T-cell (primary cell): ENCODE measurements around the gene RBP5. TPM values are rescaled to one million over a fixed set of nuclear protein-coding genes. Genes with fewer than 3 reads are reported as not detected.
A peak's percentile ranks its signal among the peaks of the same experiment; 100 is the strongest.

Experiments used
- ATAC-seq, 4 experiments: fragments of 200-7000 bp in 3 of 4; fragments of 150-1000 bp in 1 of 4; cut with Tn5 transposase; replicated peaks in 1 of 4; 1 replicate in 3 of 4; 2 replicates in 1 of 4; pipeline ENCODE4 v1.10.0; 2021; ENCODE audit warnings: moderate library complexity in 3 of 4, mild to moderate bottlenecking in 2 of 4, moderate number of reproducible peaks in 1 of 4
- CTCF ChIA-PET, 2 donors: fragments of 300-600 bp; sonication (Branson Sonifier 250); formaldehyde crosslinking; loops; one replicate each; lab custom pipeline; 2022; ENCODE audit warnings: antibody characterized with exemption in 2 of 2; lab: Charles Lee
- POLR2A ChIA-PET, 2 donors: fragments of 300-600 bp; sonication (Branson Sonifier 250); formaldehyde crosslinking; loops; one replicate each; lab custom pipeline; 2022; ENCODE audit warnings: antibody characterized with exemption in 2 of 2; lab: Charles Lee
- DNase-seq, 35 experiments: peaks; one replicate each; pipeline versions ENCODE4 v3.0.0 to v3.0.0-alpha.2; 2013 to 2023
- H3K27ac ChIP-seq: one replicate; pipeline ENCODE4 v1.5.1; 2013; ENCODE audit warnings: low read length
- H3K27me3 ChIP-seq, 2 experiments: replicated peaks in 1 of 2; 1 replicate in 1 of 2; 2 replicates in 1 of 2; pipeline versions ENCODE4 v1.6.1 to v1.7.0; 2013; ENCODE audit warnings: low read length in 1 of 2, mixed read lengths in 1 of 2; ENCODE audit not compliant: control insufficient read depth in 2 of 2, insufficient read depth in 2 of 2; ENCODE audit errors: extremely low read depth in 1 of 2
- H3K36me3 ChIP-seq, 2 donors: 1 replicate in 1 of 2; 2 replicates in 1 of 2; pipeline versions ENCODE4 v1.6.1 to v1.7.0; 2013; ENCODE audit warnings: low read length in 1 of 2; ENCODE audit not compliant: control insufficient read depth in 2 of 2, insufficient read depth in 1 of 2; ENCODE audit errors: extremely low read depth in 1 of 2
- H3K4me1 ChIP-seq, 2 experiments: 1 replicate in 1 of 2; 2 replicates in 1 of 2; pipeline versions ENCODE4 v1.6.1 to v1.7.0; 2013; ENCODE audit warnings: low read length in 2 of 2, mixed read lengths in 1 of 2; ENCODE audit not compliant: insufficient read depth in 2 of 2, control insufficient read depth in 1 of 2; ENCODE audit errors: extremely low read depth in 1 of 2
- H3K4me3 ChIP-seq, 2 donors: 1 replicate in 1 of 2; 2 replicates in 1 of 2; pipeline versions ENCODE4 v1.5.1 to v1.7.0; 2013; ENCODE audit warnings: mild to moderate bottlenecking in 2 of 2, low read length in 1 of 2, moderate library complexity in 1 of 2; ENCODE audit not compliant: control insufficient read depth in 1 of 2; ENCODE audit errors: extremely low read depth in 1 of 2
- H3K9me3 ChIP-seq: 2 replicates; pipeline ENCODE4 v1.7.0; 2013
- H3K27ac Mint-ChIP-seq, 2 donors: one replicate each; pipeline ENCODE4 v1.8.0; 2020 to 2021; ENCODE audit warnings: mild to moderate bottlenecking in 2 of 2, mixed read lengths in 2 of 2
- H3K27me3 Mint-ChIP-seq, 2 donors: one replicate each; pipeline ENCODE4 v1.8.0; 2021 to 2022; ENCODE audit warnings: mixed read lengths in 2 of 2
- H3K36me3 Mint-ChIP-seq: one replicate; pipeline ENCODE4 v1.8.0; 2021; ENCODE audit warnings: mixed read lengths
- H3K4me1 Mint-ChIP-seq, 3 donors: one replicate each; pipeline ENCODE4 v1.8.0; 2020 to 2022; ENCODE audit warnings: mixed read lengths in 3 of 3, mild to moderate bottlenecking in 1 of 3
- H3K4me3 Mint-ChIP-seq, 3 donors: one replicate each; pipeline ENCODE4 v1.8.0; 2020 to 2022; ENCODE audit warnings: mild to moderate bottlenecking in 3 of 3, mixed read lengths in 3 of 3, moderate library complexity in 3 of 3
- H3K9me3 Mint-ChIP-seq, 3 donors: one replicate each; pipeline ENCODE4 v1.8.0; 2020 to 2022; ENCODE audit warnings: mixed read lengths in 3 of 3
- WGBS: methylation state at CpG from one replicate; pipeline ENCODE4 v1.1.5; 2013; ENCODE audit warnings: missing lambda C conversion rate; ENCODE audit not compliant: insufficient coverage; 5-methylcytosine and 5-hydroxymethylcytosine counted together
- total RNA-seq, 35 experiments: library from RNA in 6 of 35; stranded (reverse) in 6 of 35; fragments of 120-200 nt in 1 of 35; gene quantifications; one replicate each; pipeline versions ENCODE4 v1.2.1 to v1.2.4 and lab custom pipeline; 2013 to 2026

Gene RBP5
- total RNA-seq, 5 donors from 2014 or later (not counting 1 experiment from before 2014, with no cell fraction given): 0.26 to 0.70 (median 0.59) TPM; not detected in 2

GRCh38 chr12:7106082-7106481 lies 22.6 kb downstream of the RBP5 start:
- Histone ChIP-seq H3K9me3 (no peaks in the 10 kb centered on the region), H3K36me3 (peaks cover 9 to 17% of the 10 kb centered on the region in 2 donors), H3K4me1 (peaks cover 6 to 27% of the 10 kb centered on the region in 2 experiments), H3K27ac (no peak overlapping the region), H3K27me3 (no peaks in the 10 kb centered on the region), H3K4me3 (no peak overlapping the region)
- ATAC-seq (no peak), DNase-seq (no peak)
- Mint-ChIP-seq H3K9me3 (peaks cover 10 to 15% (median 11%) of the 10 kb centered on the region in 3 donors), H3K4me1 (peaks cover 52 to 63% (median 58%) of the 10 kb centered on the region in 3 donors), H3K27ac (peak overlapping the region; percentile 49 to 84), H3K36me3 (peaks cover 35% of the 10 kb centered on the region), H3K4me3 (peak overlapping the region in 2 of 3 donors; percentile 17 to 42), H3K27me3 (no peaks in the 10 kb centered on the region)
- ChIA-PET POLR2A (no interaction called here), CTCF (interaction anchor here in 1 of 2 donors (1.0 kb wide), 1 partner anchor 236 kb away, joined by 3 read pairs; no protein-coding TSS in a partner anchor)
- no CpG with 5 or more reads among the region's 1 CpG for WGBS

DNA sequence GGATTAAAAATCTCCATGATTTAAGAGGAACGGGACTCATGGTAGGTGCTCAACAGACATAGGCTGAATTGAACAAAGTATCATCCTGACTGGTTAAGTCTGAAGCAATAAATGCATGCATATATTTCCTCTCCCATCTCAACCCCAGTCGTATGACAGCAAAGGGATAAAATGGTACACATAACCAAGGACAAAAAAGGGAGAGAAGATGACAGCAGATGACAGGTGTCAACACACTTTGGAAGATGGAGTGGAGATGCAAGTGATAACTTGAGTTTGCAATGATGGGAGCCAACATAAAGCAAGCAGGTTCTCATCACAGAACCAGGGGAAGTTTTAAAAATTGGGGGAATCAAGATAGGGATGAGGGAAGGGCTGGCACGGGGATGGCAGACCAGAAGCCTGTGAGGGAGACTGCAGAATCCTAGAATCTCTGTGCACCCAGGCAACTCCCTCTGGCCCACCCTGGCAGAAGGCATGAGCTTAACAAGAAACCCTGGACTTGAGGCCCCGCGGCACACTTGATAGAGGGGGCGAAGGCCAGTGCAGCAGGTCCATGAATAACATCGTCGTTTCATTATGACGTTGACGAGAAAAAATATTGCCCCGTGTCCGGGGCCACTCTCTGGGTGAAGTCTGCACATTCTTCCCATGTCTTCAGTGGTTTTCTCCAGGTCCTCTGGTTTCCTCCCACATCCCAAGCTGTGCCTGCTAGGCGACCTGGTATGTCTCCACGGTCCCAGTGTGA lies 24.7 kb downstream of the RBP5 start:
- ATAC-seq (no peak), DNase-seq (no peak)
- no peak overlapping the region for H3K4me3 ChIP-seq
- 100% methylated on average over 11 of the region's 14 CpGs for WGBS
- H3K9me3 ChIP-seq: no peaks in the 10 kb centered on the region
- H3K4me1 ChIP-seq: peaks cover 2 to 15% of the 10 kb centered on the region in 2 experiments
- no peak overlapping the region for H3K27ac ChIP-seq
- Mint-ChIP-seq H3K27ac (peak overlapping the region in 1 of 2 donors; percentile 44), H3K4me1 (peaks cover 46 to 54% (median 51%) of the 10 kb centered on the region in 3 donors), H3K9me3 (peaks cover 10 to 15% (median 11%) of the 10 kb centered on the region in 3 donors), H3K27me3 (no peaks in the 10 kb centered on the region), H3K4me3 (no peak overlapping the region), H3K36me3 (peaks cover 40% of the 10 kb centered on the region)
- ChIA-PET CTCF (no interaction called here), POLR2A (interaction anchor here in 1 of 2 donors (0.6 kb wide), 1 partner anchor 354 kb away, joined by 4 read pairs; no protein-coding TSS in a partner anchor)
- peaks cover 9 to 24% of the 10 kb centered on the region in 2 donors for H3K36me3 ChIP-seq
- H3K27me3 ChIP-seq: no peaks in the 10 kb centered on the region

DNA sequence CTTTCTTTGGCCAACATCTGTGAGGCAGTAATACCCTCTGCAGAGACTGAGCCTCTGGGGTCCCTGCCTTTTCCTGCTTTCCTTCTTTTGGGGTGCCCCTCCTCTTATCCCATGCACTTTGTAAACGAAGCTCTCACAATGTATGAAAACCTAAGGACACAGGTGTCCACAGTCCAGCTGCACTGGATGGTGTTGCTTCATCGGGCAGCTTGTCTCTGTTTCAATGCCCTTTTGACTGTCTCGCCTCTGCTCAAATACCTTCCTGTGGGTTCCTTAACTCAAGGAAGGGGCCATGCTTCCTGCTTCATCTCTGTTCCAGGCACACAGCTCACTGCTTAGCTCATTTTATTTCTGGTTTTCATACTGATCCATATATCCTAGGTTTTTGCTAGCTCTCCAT lies 26.1 kb downstream of the RBP5 start:
- peak overlapping the region; percentile 62 to 74 for H3K27ac Mint-ChIP-seq
- H3K9me3 Mint-ChIP-seq: peaks cover 10 to 15% (median 11%) of the 10 kb centered on the region in 3 donors
- ATAC-seq (no peak), DNase-seq (no peak)
- CTCF ChIA-PET: interaction anchor here (0.5 to 0.9 kb wide), 4 partner anchors 9 to 356 kb away, joined by 3 to 7 read pairs (median 3); partner anchors contain the start of gene LPCAT3 (in 1 of the 2)
- H3K4me3 ChIP-seq: no peak overlapping the region
- H3K36me3 Mint-ChIP-seq: peaks cover 47% of the 10 kb centered on the region
- H3K27me3 ChIP-seq: no peaks in the 10 kb centered on the region
- no peak overlapping the region for H3K4me3 Mint-ChIP-seq
- peaks cover 40 to 43% (median 41%) of the 10 kb centered on the region in 3 donors for H3K4me1 Mint-ChIP-seq
- POLR2A ChIA-PET: no interaction called here
- no peaks in the 10 kb centered on the region for H3K9me3 ChIP-seq
- WGBS: 49% methylated on average over 3 of the region's 3 CpGs
- peaks cover 9 to 28% of the 10 kb centered on the region in 2 donors for H3K36me3 ChIP-seq
- no peak overlapping the region for H3K27ac ChIP-seq
- peaks cover 2 to 7% of the 10 kb centered on the region in 2 experiments for H3K4me1 ChIP-seq
- no peaks in the 10 kb centered on the region for H3K27me3 Mint-ChIP-seq

DNA sequence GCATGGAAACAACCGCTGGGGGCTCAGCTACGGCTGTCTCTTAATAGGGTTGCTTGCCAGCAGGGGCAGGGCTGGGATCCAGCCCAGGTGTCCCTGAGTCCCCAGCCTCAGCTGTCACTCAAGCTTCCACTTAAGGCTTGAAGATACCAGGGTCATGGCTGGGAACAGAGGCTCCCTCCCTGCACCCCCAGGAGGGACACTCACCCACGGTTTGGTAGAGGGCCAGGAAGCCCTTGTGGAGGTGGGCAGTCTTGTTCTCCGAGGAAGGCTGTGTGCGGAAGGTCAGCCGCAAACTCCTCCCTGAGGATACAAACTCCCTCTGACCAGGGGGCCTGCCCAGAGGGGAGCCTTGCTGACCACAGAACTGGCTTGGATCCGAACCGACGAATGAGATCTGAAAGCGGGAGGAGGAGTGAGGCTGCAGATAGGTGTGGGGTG lies 27.0 kb downstream of the RBP5 start:
- ChIA-PET POLR2A (no interaction called here), CTCF (no interaction called here)
- ATAC-seq (no peak), DNase-seq (no peak)
- 100% methylated on average over 5 of the region's 10 CpGs for WGBS
- Histone ChIP-seq H3K27ac (no peak overlapping the region), H3K36me3 (peaks cover 9 to 28% of the 10 kb centered on the region in 2 donors), H3K27me3 (no peaks in the 10 kb centered on the region), H3K4me3 (no peak overlapping the region), H3K9me3 (no peaks in the 10 kb centered on the region), H3K4me1 (no peaks in the 10 kb centered on the region)
- Mint-ChIP-seq H3K27ac (peak overlapping the region in 1 of 2 donors; percentile 34), H3K4me3 (no peak overlapping the region), H3K27me3 (no peaks in the 10 kb centered on the region), H3K36me3 (peaks cover 46% of the 10 kb centered on the region), H3K4me1 (peaks cover 34 to 37% (median 35%) of the 10 kb centered on the region in 3 donors), H3K9me3 (peaks cover 10 to 13% (median 11%) of the 10 kb centered on the region in 3 donors)

- ChIA-PET POLR2A (no interaction called here), CTCF (no interaction called here)
- no peaks in the 10 kb centered on the region for H3K4me1 ChIP-seq
- DNase-seq (no peak), ATAC-seq (no peak)
- peaks cover 6 to 8% (median 7%) of the 10 kb centered on the region in 3 donors for H3K9me3 Mint-ChIP-seq
- H3K4me3 Mint-ChIP-seq: no peak overlapping the region
- H3K4me1 Mint-ChIP-seq: peaks cover 29 to 32% (median 31%) of the 10 kb centered on the region in 3 donors
- H3K27ac Mint-ChIP-seq: peak overlapping the region; percentile 17 to 61
- 100% methylated on average over 3 of the region's 4 CpGs for WGBS
- peaks cover 9 to 28% of the 10 kb centered on the region in 2 donors for H3K36me3 ChIP-seq
- H3K4me3 ChIP-seq: no peak overlapping the region
- H3K9me3 ChIP-seq: no peaks in the 10 kb centered on the region
- H3K27me3 ChIP-seq: no peaks in the 10 kb centered on the region
- H3K27me3 Mint-ChIP-seq: no peaks in the 10 kb centered on the region
- no peak overlapping the region for H3K27ac ChIP-seq
- H3K36me3 Mint-ChIP-seq: peaks cover 40% of the 10 kb centered on the region
These were observed 27.5 kb downstream of the RBP5 start for GRCh38 chr12:7101047-7101693.

- WGBS: 92% methylated on average over 2 of the region's 4 CpGs
- DNase-seq: no peak
- Mint-ChIP-seq H3K9me3 (no peaks in the 10 kb centered on the region), H3K27ac (no peak overlapping the region), H3K36me3 (peaks cover 32% of the 10 kb centered on the region), H3K27me3 (no peaks in the 10 kb centered on the region), H3K4me1 (peaks cover 20 to 23% (median 22%) of the 10 kb centered on the region in 3 donors), H3K4me3 (no peak overlapping the region)
- POLR2A ChIA-PET: no interaction called here
- no peaks in the 10 kb centered on the region for H3K27me3 ChIP-seq
- no peak overlapping the region for H3K27ac ChIP-seq
- ATAC-seq: no peak
- H3K9me3 ChIP-seq: no peaks in the 10 kb centered on the region
- H3K36me3 ChIP-seq: peaks cover 9 to 28% of the 10 kb centered on the region in 2 donors
- no peaks in the 10 kb centered on the region for H3K4me1 ChIP-seq
- no peak overlapping the region for H3K4me3 ChIP-seq
- CTCF ChIA-PET: no interaction called here
These were observed 28.4 kb downstream of the RBP5 start for GRCh38 chr12:7100239-7100638.
